NT2/D1 (cell line): ENCODE data around the gene RTEL1.

ENCODE experiments used
- SUZ12 ChIP-seq: IDR thresholded peaks from 2 replicates; pipeline ENCODE4 v1.6.1; 2011; ENCODE audit not compliant: insufficient read length, insufficient read depth; ENCODE audit errors: extremely low read depth
- ZNF274 ChIP-seq: IDR thresholded peaks from 2 replicates; pipeline ENCODE4 v1.6.1; 2011; ENCODE audit warnings: mild to moderate bottlenecking, low read depth, low read length

- TF ChIP-seq ZNF274 (no peak), SUZ12 (no peak)
These were observed 656 bp downstream of the RTEL1 start for GRCh38 chr20:63658749-63659187.
